GM23248 (cell line): Measurements from ENCODE around the gene CMTM1. TPM values are rescaled to one million over a fixed set of nuclear protein-coding genes. Genes with fewer than 3 reads are reported as not detected.
"Not testable (repeated sequence)": the region's sequence is repeated elsewhere in the genome, so short reads cannot be mapped to it uniquely, and the experiment has no call there.

Experiments used
- DNase-seq: peaks from one replicate; pipeline ENCODE4 v3.0.0-alpha.2; 2015
- H2AFZ ChIP-seq: fragments of 200-600 bp; sonication (generic); 2 replicates; pipeline ENCODE4 v1.6.1; 2016; ENCODE audit warnings: antibody characterized with exemption
- H3F3A ChIP-seq: fragments of 200-600 bp; sonication (generic); 2 replicates; pipeline ENCODE4 v1.6.1; 2016; ENCODE audit warnings: mild to moderate bottlenecking, antibody characterized with exemption, mixed run types; ENCODE audit not compliant: insufficient read depth
- H3K27ac ChIP-seq: fragments of 200-600 bp; sonication (generic); 2 replicates; pipeline ENCODE4 v1.5.1; 2016; ENCODE audit warnings: mild to moderate bottlenecking
- H3K27me3 ChIP-seq: fragments of 200-600 bp; sonication (generic); replicated peaks from 2 replicates; pipeline ENCODE4 v1.6.1; 2016; ENCODE audit warnings: mild to moderate bottlenecking; ENCODE audit not compliant: insufficient read depth
- H3K36me3 ChIP-seq: fragments of 200-600 bp; sonication (generic); 2 replicates; pipeline ENCODE4 v1.6.1; 2016; ENCODE audit warnings: low read depth, mild to moderate bottlenecking
- H3K4me1 ChIP-seq: fragments of 200-600 bp; sonication (generic); 2 replicates; pipeline ENCODE4 v1.6.1; 2016; ENCODE audit warnings: mild to moderate bottlenecking; ENCODE audit not compliant: insufficient read depth
- H3K4me2 ChIP-seq: fragments of 200-600 bp; sonication (generic); one replicate; pipeline ENCODE4 v1.6.1; 2016; ENCODE audit warnings: mild to moderate bottlenecking; ENCODE audit not compliant: unreplicated experiment
- H3K4me3 ChIP-seq: fragments of 200-600 bp; sonication (generic); 2 replicates; pipeline ENCODE4 v1.5.1; 2016; ENCODE audit warnings: mild to moderate bottlenecking
- H3K79me2 ChIP-seq: fragments of 200-600 bp; sonication (generic); 2 replicates; pipeline ENCODE4 v1.6.1; 2016; ENCODE audit warnings: mild to moderate bottlenecking; ENCODE audit not compliant: insufficient read depth
- H3K9ac ChIP-seq: fragments of 200-600 bp; sonication (generic); 2 replicates; pipeline ENCODE4 v1.6.1; 2016; ENCODE audit warnings: mild to moderate bottlenecking
- H3K9me2 ChIP-seq: fragments of 200-600 bp; sonication (generic); 2 replicates; pipeline ENCODE4 v1.6.1; 2016; ENCODE audit warnings: mixed run types, mild to moderate bottlenecking, moderate library complexity; ENCODE audit not compliant: insufficient read depth
- H3K9me3 ChIP-seq: fragments of 200-600 bp; sonication (generic); one replicate; pipeline ENCODE4 v1.6.1; 2017; ENCODE audit warnings: low read depth
- H4K20me1 ChIP-seq: fragments of 200-600 bp; sonication (generic); 2 replicates; pipeline ENCODE4 v1.6.0; 2016; ENCODE audit not compliant: insufficient read depth
- EZH2 ChIP-seq: fragments of 200-600 bp; sonication (generic); IDR thresholded peaks from 2 replicates; pipeline ENCODE4 v1.6.1; 2018; ENCODE audit warnings: antibody characterized with exemption, mild to moderate bottlenecking; ENCODE audit not compliant: insufficient read depth, poor library complexity, severe bottlenecking
- EZH2phosphoT487 ChIP-seq: fragments of 200-600 bp; sonication (generic); IDR thresholded peaks from 2 replicates; pipeline ENCODE4 v1.6.1; 2018; ENCODE audit warnings: antibody characterized with exemption, moderate library complexity, mild to moderate bottlenecking, low read depth; ENCODE audit not compliant: insufficient read depth
- WGBS, 2 experiments: methylation state at CpG; one replicate each; pipeline ENCODE4 v1.1.6; 2015 to 2017; ENCODE audit warnings: low lambda C conversion rate in 2 of 2, low coverage in 1 of 2; ENCODE audit errors: missing lambda C conversion rate in 2 of 2; 5-methylcytosine and 5-hydroxymethylcytosine counted together
- in situ Hi-C: fragments of 300-500 bp; cut with MboI; formaldehyde crosslinking; loops from 2 replicates; pipeline ENCODE4 v1.15.0; 2020
- polyA plus RNA-seq: library from polyadenylated mRNA; unstranded; fragments of >200 nt; fragmentation: Nextera tagmentation; extraction: Ambion mirVana; gene quantifications from 2 replicates; pipeline ENCODE4 v1.2.1, GENCODE V29; 2016
- total RNA-seq: library from RNA; depleted of rRNA; stranded (reverse); fragments of >200 nt; shearing (Covaris generic); gene quantifications from 2 replicates; pipeline ENCODE4 v1.2.3, GENCODE V29; 2014

The CMTM1 gene
- total and polyA plus RNA-seq, 2 experiments from 2014 or later: 3.1 to 6.8 TPM

GRCh38 chr16:66610111-66610820 lies 44.0 kb downstream of the CMTM1 start:
- Histone ChIP-seq H3K36me3 (peaks cover 7% of the 10 kb centered on the region; the same call in 1 of the 2 replicates), H3K4me3 (no peak overlapping the region), H3K27me3 (no peaks in the 10 kb centered on the region), H2AFZ (no peak overlapping the region), H4K20me1 (no peaks in the 10 kb centered on the region), H3K9me2 (no peaks in the 10 kb centered on the region), H3K4me2 (no peak overlapping the region), H3F3A (no peaks in the 10 kb centered on the region; the same call in 1 of the 2 replicates), H3K9me3 (no peaks in the 10 kb centered on the region), H3K79me2 (peaks cover 33% of the 10 kb centered on the region), H3K9ac (no peak overlapping the region), H3K27ac (no peak overlapping the region), H3K4me1 (peaks cover 10% of the 10 kb centered on the region)
- in situ Hi-C loops: loop anchor here (10.0 kb wide), 1 partner anchor 95 kb away; no protein-coding TSS in a partner anchor
- 90 to 93% methylated on average over 14 of the region's 14 CpGs for WGBS, 2 experiments
- no peak for DNase-seq
- TF ChIP-seq EZH2phosphoT487 (no peak), EZH2 (no peak)

GRCh38 chr16:66611911-66612310 lies 45.7 kb downstream of the CMTM1 start:
- H3K9ac ChIP-seq, H3K27ac ChIP-seq, DNase-seq, H3K4me3 ChIP-seq, H3K9me3 ChIP-seq, H4K20me1 ChIP-seq, H3K4me2 ChIP-seq, H3F3A ChIP-seq, H3K27me3 ChIP-seq, H3K36me3 ChIP-seq, H3K9me2 ChIP-seq, H2AFZ ChIP-seq: not testable (repeated sequence)
- WGBS, 2 experiments: 96 to 97% methylated on average over 8 of the region's 8 CpGs
- in situ Hi-C loops: loop anchor here (10.0 kb wide), 1 partner anchor 93 kb away; no protein-coding TSS in a partner anchor
- H3K79me2 ChIP-seq: peaks cover 17% of the 10 kb centered on the region
- peaks cover 24% of the 10 kb centered on the region for H3K4me1 ChIP-seq

GRCh38 chr16:66612422-66612821 lies 46.2 kb downstream of the CMTM1 start:
- no peaks in the 10 kb centered on the region for H3K9me2 ChIP-seq
- in situ Hi-C loops: loop anchor here (10.0 kb wide), 1 partner anchor 92 kb away; no protein-coding TSS in a partner anchor
- H3K9me3 ChIP-seq: no peaks in the 10 kb centered on the region
- WGBS, 2 experiments: 84 to 87% methylated on average over 14 of the region's 14 CpGs
- no peak overlapping the region for H3K9ac ChIP-seq
- H4K20me1 ChIP-seq: no peaks in the 10 kb centered on the region
- no peaks in the 10 kb centered on the region for H3K27me3 ChIP-seq
- H3K4me3 ChIP-seq: no peak overlapping the region
- H3K4me1 ChIP-seq: peaks cover 29% of the 10 kb centered on the region
- peaks cover 15% of the 10 kb centered on the region for H3F3A ChIP-seq
- no peak for DNase-seq
- no peak overlapping the region for H3K27ac ChIP-seq
- H3K36me3 ChIP-seq: peaks cover 7% of the 10 kb centered on the region; the same call in 1 of the 2 replicates
- TF ChIP-seq EZH2phosphoT487 (no peak), EZH2 (no peak)
- H3K79me2 ChIP-seq: peaks cover 13% of the 10 kb centered on the region; the same call in 1 of the 2 replicates
- no peak overlapping the region for H3K4me2 ChIP-seq
- no peak overlapping the region for H2AFZ ChIP-seq

DNA sequence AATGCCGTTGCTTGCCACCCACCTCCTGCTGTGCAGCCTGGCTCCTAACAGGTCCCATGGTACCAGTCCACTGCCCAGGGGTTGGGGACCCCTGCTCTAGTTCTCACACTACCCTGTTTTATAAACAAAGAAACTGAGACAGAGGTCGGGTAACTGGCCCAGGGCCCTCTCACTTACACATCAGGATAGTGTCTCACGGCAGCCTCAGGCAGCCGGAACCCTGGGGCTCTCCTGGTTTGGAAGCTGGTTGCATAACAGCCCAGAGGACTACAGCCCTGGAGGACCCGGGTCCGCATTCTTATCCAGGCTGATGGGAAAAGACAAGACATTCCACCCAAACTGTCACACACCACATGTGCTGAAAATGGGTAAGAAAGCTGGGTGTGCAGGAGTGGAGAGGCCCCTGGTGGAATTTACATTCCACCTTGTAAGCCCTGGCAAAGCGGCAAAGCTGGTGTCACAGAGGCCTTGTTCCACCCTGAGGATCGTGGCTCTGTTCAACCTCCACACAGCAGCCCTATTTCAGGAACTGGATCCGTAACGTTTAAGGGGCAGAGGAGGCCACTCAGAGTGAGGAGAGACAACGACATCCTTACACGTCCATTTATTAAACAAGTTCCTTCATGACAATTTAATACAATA lies 48.0 kb downstream of the CMTM1 start:
- H3K36me3 ChIP-seq: peaks cover 7% of the 10 kb centered on the region; the same call in 1 of the 2 replicates
- H3K9me2 ChIP-seq: no peaks in the 10 kb centered on the region
- no peak overlapping the region for H3K27ac ChIP-seq
- no peak for TF ChIP-seq EZH2
- TF ChIP-seq EZH2phosphoT487: no peak
- in situ Hi-C loops: loop anchor here (10.0 kb wide), 1 partner anchor 91 kb away; no protein-coding TSS in a partner anchor
- H3K4me3 ChIP-seq: no peak overlapping the region
- no peaks in the 10 kb centered on the region for H4K20me1 ChIP-seq
- H3F3A ChIP-seq: peaks cover 29% of the 10 kb centered on the region
- H3K9me3 ChIP-seq: no peaks in the 10 kb centered on the region
- H3K9ac ChIP-seq: no peak overlapping the region
- H3K4me2 ChIP-seq: no peak overlapping the region
- DNase-seq: no peak
- WGBS, 2 experiments: 75 to 77% methylated on average over 12 of the region's 12 CpGs
- H3K79me2 ChIP-seq: peaks cover 6% of the 10 kb centered on the region; the same call in 1 of the 2 replicates
- H3K27me3 ChIP-seq: no peaks in the 10 kb centered on the region
- no peak overlapping the region for H2AFZ ChIP-seq
- peaks cover 35% of the 10 kb centered on the region for H3K4me1 ChIP-seq
